Keratinocyte (primary cell): Measurements from ENCODE around the gene LMNTD1. TPM values are rescaled to one million over a fixed set of nuclear protein-coding genes. Genes with fewer than 3 reads are reported as not detected.
A peak's percentile ranks its signal among the peaks of the same experiment; 100 is the strongest.

Source experiments
- DNase-seq: peaks from one replicate; pipeline ENCODE4 v3.0.0-alpha.2; 2011; ENCODE audit warnings: low read depth, missing footprints, low spot score
- FAIRE-seq: peaks from 2 replicates; lab custom pipeline; 2011; peaks lifted over from hg19 to GRCh38; lab: Jason Lieb, UNC
- H2AFZ ChIP-seq: 2 replicates; pipeline ENCODE4 v1.6.0; 2012; ENCODE audit warnings: low read length, control low read depth, inconsistent platforms; ENCODE audit not compliant: control insufficient read depth
- H3K27ac ChIP-seq: 2 replicates; pipeline ENCODE4 v1.5.1; 2011; ENCODE audit warnings: low read length; ENCODE audit not compliant: control insufficient read depth, insufficient read depth
- H3K27me3 ChIP-seq: 3 replicates; pipeline ENCODE4 v1.6.0; 2011; ENCODE audit warnings: low read length; ENCODE audit not compliant: control insufficient read depth, insufficient read depth; ENCODE audit errors: extremely low read depth
- H3K36me3 ChIP-seq, 2 experiments: 2 replicates in 1 of 2; 3 replicates in 1 of 2; pipeline ENCODE4 v1.5.1; 2011; ENCODE audit warnings: low read length in 2 of 2, mild to moderate bottlenecking in 1 of 2; ENCODE audit not compliant: control insufficient read depth in 2 of 2, insufficient read depth in 2 of 2; ENCODE audit errors: extremely low read depth in 1 of 2
- H3K4me1 ChIP-seq: 3 replicates; pipeline ENCODE4 v1.5.1; 2011; ENCODE audit warnings: low read length; ENCODE audit not compliant: control insufficient read depth, insufficient read depth; ENCODE audit errors: extremely low read depth
- H3K4me2 ChIP-seq: 3 replicates; pipeline ENCODE4 v1.6.0; 2011; ENCODE audit warnings: low read depth, low read length; ENCODE audit not compliant: control insufficient read depth, insufficient read depth; ENCODE audit errors: extremely low read depth
- H3K4me3 ChIP-seq, 3 experiments: fragments of 200-600 bp in 1 of 3; sonication (generic) in 1 of 3; 2 replicates in 2 of 3; 3 replicates in 1 of 3; pipeline ENCODE4 v1.5.1; 2011 to 2016; ENCODE audit warnings: low read length in 3 of 3, mild to moderate bottlenecking in 3 of 3, control low read depth in 2 of 3, inconsistent platforms in 1 of 3, low read depth in 1 of 3, mixed read lengths in 1 of 3, mixed run types in 1 of 3, moderate library complexity in 1 of 3; ENCODE audit not compliant: control insufficient read depth in 2 of 3, insufficient read depth in 2 of 3; ENCODE audit errors: extremely low read depth in 1 of 3
- H3K79me2 ChIP-seq: 2 replicates; pipeline ENCODE4 v1.6.0; 2012; ENCODE audit warnings: low read length; ENCODE audit not compliant: control insufficient read depth, insufficient read depth
- H3K9ac ChIP-seq: 3 replicates; pipeline ENCODE4 v1.6.0; 2011; ENCODE audit warnings: low read length; ENCODE audit not compliant: control insufficient read depth, insufficient read depth; ENCODE audit errors: extremely low read depth
- H3K9me1 ChIP-seq: 3 replicates; pipeline ENCODE4 v1.6.0; 2011; ENCODE audit warnings: low read length; ENCODE audit not compliant: control insufficient read depth, insufficient read depth; ENCODE audit errors: extremely low read depth
- H3K9me3 ChIP-seq: 2 replicates; pipeline ENCODE4 v1.5.1; 2012; ENCODE audit warnings: low read depth, low read length; ENCODE audit not compliant: control insufficient read depth
- H4K20me1 ChIP-seq: 3 replicates; pipeline ENCODE4 v1.6.0; 2011; ENCODE audit warnings: low read length; ENCODE audit not compliant: control insufficient read depth, insufficient read depth; ENCODE audit errors: extremely low read depth
- CTCF ChIP-seq, 3 experiments: IDR thresholded peaks in 1 of 3; conservative IDR thresholded peaks in 1 of 3; optimal IDR thresholded peaks in 1 of 3; 2 replicates in 2 of 3; 3 replicates in 1 of 3; pipeline versions ENCODE3 to v1.5.1; 2011; ENCODE audit warnings: low read length in 3 of 3, mild to moderate bottlenecking in 3 of 3, moderate library complexity in 2 of 3, control low read depth in 1 of 3, inconsistent platforms in 1 of 3; ENCODE audit not compliant: insufficient read depth in 2 of 3; ENCODE audit errors: extremely low read depth in 1 of 3
- EZH2 ChIP-seq: IDR thresholded peaks from one replicate; pipeline ENCODE4 v1.6.1; 2012; ENCODE audit warnings: inconsistent platforms, mild to moderate bottlenecking, low read length, moderate library complexity
- dilution Hi-C: fragments of 300-500 bp; cut with MboI; formaldehyde crosslinking; loops from one replicate; pipeline ENCODE4 v1.7.0; 2020; ENCODE audit warnings: low sequenced_read_pairs; ENCODE audit not compliant: extremely low pct_ligation_motif_present
- polyA plus RNA-seq, 5 experiments: library from polyadenylated mRNA; depleted of rRNA in 3 of 5; stranded (reverse) in 3 of 5; stranded (forward) in 1 of 5; unstranded in 1 of 5; fragments of >200 nt; gene quantifications; 1 replicate in 1 of 5; 2 replicates in 3 of 5; 3 replicates in 1 of 5; pipeline versions ENCODE4 v1.2.1 to v1.2.3, GENCODE V29; 2011 to 2012; ENCODE audit warnings: missing spikeins in 2 of 5, low read depth in 1 of 5, low replicate concordance in 1 of 5

LMNTD1 gene
- polyA plus RNA-seq, 1 donor (not counting 4 experiments of a cell fraction or from before 2014, with no cell fraction given): 0.42 TPM

DNA sequence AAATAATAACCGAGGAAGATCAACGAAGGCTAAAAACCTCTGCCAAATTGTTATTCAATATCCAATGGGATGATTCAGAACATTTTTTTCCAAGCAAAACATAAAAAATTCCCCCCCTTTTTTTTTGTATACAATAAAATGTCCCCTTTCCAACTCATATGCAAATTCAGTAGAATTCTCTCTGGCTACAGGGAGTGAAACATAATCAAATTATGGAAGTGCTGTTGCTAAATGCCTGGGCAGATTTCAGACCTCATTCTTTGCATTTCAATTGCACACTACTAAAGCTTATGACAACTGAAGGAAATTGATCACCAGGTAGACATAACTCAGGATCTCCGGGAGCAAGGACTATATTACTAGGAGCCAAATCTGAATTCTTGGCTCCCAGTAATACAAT, 51.0 kb downstream of the LMNTD1 start:
- dilution Hi-C loops: no loop called here
- Histone ChIP-seq H2AFZ (no peak overlapping the region), H3K27me3 (no peaks in the 10 kb centered on the region), H3K4me2 (no peak overlapping the region), H3K9ac (no peak overlapping the region), H3K9me1 (no peaks in the 10 kb centered on the region), H3K36me3 (no peaks in the 10 kb centered on the region), H3K79me2 (no peaks in the 10 kb centered on the region), H3K27ac (no peak overlapping the region), H3K9me3 (peaks cover 6% of the 10 kb centered on the region), H4K20me1 (no peaks in the 10 kb centered on the region), H3K4me1 (no peaks in the 10 kb centered on the region), H3K4me3 (no peak overlapping the region)
- DNase-seq (no peak), FAIRE-seq (peak; percentile 29)
- no peak for TF ChIP-seq CTCF (optimal IDR thresholded peaks at IDR 0.05 in 1 of 3, IDR thresholded peaks at IDR 0.05 in 1 of 3, conservative IDR thresholded peaks at IDR 0.05 in 1 of 3; ENCODE audit: extremely low read depth in 1 of 3, insufficient read depth in 2 of 3, low read length in 3 of 3)
- TF ChIP-seq EZH2: no peak

- Histone ChIP-seq H3K4me2 (no peak overlapping the region), H3K27ac (no peak overlapping the region), H4K20me1 (no peaks in the 10 kb centered on the region), H3K9me3 (peaks cover 7% of the 10 kb centered on the region), H3K27me3 (no peaks in the 10 kb centered on the region), H2AFZ (no peak overlapping the region), H3K36me3 (no peaks in the 10 kb centered on the region), H3K4me1 (no peaks in the 10 kb centered on the region), H3K79me2 (no peaks in the 10 kb centered on the region), H3K4me3 (no peak overlapping the region), H3K9me1 (no peaks in the 10 kb centered on the region), H3K9ac (no peak overlapping the region)
- dilution Hi-C loops: no loop called here
- TF ChIP-seq EZH2: no peak
- TF ChIP-seq CTCF (optimal IDR thresholded peaks at IDR 0.05 in 1 of 3, IDR thresholded peaks at IDR 0.05 in 1 of 3, conservative IDR thresholded peaks at IDR 0.05 in 1 of 3; ENCODE audit: extremely low read depth in 1 of 3, insufficient read depth in 2 of 3, low read length in 3 of 3): no peak
- DNase-seq: no peak
- no peak for FAIRE-seq
These were observed 51.5 kb downstream of the LMNTD1 start for GRCh38 chr12:25501549-25501948.
